NOMO-1 treated with DMSO at 0.1 percent for 48 hours (cell line): Measurements from ENCODE around the gene HOXA5.

ENCODE experiments used
- DNase-seq: peaks from one replicate; lab custom pipeline; 2025; ENCODE audit not compliant: unreplicated experiment; lab: John Stamatoyannopoulos, UW

Gene HOXA5

DNA sequence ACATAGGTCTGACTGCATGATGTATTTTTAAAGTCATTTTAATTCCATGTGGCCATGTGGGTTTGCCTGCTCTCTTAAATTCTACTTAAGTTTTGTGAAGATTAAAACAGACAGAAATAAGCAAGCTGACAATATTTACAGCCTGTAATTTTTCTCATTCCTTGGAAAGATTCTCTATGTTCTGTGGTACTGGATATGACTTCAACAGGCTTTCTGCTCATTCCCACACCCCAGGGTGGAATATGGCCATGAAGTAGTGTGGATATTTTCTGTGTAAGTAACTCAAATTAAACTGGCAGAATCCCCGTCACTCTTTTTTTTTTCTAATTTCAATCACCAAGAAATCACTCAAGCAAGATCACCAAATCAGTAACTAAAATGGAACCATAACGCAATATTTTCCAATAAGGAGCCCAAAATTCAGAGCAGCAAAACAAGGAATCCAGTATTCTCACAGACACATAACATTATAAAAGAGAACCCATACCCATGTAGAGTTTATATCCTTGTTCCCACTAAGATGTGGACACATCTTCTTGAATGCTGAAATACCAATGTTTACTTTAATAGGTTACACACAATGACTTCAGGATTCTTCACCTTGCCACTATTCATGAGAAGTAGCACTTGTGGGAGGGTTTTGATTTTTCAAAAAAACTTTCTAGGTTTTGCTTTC lies 5.7 kb downstream of the HOXA5 start:
- DNase-seq: no peak

DNA sequence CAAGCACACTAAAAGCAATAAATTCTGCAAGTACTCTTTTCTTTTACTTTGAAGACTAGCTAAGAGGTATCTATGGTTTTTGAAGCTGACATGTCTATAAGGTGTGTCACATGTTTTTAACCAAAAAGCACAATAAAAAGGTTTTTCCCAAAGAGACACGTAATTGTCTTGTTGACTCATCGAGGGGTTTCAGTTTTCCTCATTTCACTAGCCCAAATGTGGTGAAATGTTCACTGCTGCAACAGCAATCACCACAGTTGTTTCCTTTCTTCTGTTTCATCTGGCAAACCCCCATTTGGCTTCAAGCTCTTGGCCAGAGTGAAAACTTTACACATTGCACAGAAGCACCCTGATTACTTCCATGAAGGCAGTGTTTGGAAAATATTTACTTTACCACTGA lies 9.1 kb downstream of the HOXA5 start:
- peak; percentile 45 for DNase-seq

DNA sequence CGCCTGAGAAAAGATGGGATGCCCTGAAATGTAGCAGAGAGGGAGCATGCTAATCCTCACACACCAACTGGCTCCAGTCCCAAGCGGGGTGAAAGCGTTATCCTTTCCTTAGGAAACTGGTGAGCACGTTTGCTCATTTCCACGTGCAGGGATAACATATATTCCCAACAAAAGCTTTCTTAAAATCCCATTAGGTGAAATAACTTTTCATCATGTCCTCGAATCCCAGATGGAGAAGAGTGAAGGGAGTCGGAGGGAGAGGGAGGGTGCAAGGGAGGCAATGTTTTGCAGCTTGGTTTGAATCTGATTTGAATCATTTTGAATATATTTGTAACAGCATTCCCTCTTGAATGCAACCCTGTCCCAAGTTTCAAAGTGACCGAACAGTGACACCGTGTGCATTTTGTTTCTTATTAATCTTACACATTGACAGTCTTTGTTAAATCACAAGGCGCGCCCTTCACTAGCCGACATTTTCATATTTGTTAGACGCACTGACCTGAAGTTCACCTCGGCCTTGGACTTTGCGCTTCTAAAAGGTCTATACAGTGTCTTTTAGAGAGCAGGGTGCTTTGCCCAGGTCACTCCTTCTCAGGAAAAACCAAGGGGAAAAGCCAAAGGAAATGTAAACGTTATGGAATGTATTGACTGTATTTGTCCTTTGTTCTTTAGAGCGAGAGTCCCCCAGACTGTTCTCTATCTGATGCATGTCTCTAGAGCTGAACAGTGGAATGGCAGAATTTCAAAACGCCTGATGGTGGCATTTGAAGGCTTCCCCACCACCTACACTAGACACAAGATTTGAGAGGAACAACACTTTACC lies 9.9 kb downstream of the HOXA5 start:
- no peak for DNase-seq

- no peak for DNase-seq
Measured at GRCh38 chr7:27132978-27133377, 10.5 kb downstream of the HOXA5 start.

DNA sequence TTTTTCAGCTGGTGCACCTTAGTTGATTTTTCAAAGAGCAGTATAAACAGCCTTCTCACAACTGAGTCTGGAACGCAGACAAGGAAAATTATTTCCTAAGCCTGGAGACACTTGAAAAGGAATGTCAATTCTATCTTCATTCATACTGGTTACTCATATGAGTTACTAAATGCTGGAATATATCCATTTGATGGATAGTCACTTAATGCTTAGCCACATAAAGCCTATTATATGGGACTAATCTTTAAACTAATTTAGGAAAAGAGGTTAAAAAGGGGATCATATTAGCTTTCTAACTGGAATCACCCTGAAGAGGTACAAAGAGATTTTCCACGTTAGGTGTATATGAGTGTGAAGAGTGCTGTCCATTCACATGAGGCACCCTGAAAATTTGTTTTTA lies 11.3 kb downstream of the HOXA5 start:
- DNase-seq: no peak

DNA sequence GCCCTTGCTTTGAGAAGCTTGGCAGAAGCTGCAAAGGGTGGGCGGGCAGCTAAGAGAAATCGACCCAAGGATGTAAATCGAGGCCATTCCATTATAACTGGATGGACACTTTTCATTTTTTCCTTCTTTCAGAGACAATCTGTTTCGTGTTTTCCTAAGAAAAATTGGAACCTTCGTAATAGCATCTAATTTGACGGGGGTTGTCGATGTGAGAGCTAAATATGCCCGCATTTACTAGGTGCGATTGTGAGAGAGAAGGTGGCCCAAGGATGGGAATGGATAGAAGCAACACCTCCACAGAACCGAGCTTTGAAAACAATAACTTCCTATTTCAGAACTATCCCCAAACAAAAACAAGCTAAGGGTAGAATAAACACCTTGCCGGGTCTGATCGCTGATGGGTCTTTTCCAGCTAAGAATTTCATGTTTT lies 12.1 kb downstream of the HOXA5 start:
- DNase-seq: no peak

- no peak for DNase-seq
Measured at GRCh38 chr7:27130540-27131389, 12.7 kb downstream of the HOXA5 start, which contains the start of gene HOXA4. Gene HOXA4, minus strand, starts transcription at chr7:27130757. Its CDS starts 24 bp downstream, at chr7:27130733.

GRCh38 chr7:27129729-27130539 lies 13.5 kb downstream of the HOXA5 start:
- no peak for DNase-seq

- DNase-seq: no peak
Measured at GRCh38 chr7:27128776-27129728, 14.4 kb downstream of the HOXA5 start.

DNA sequence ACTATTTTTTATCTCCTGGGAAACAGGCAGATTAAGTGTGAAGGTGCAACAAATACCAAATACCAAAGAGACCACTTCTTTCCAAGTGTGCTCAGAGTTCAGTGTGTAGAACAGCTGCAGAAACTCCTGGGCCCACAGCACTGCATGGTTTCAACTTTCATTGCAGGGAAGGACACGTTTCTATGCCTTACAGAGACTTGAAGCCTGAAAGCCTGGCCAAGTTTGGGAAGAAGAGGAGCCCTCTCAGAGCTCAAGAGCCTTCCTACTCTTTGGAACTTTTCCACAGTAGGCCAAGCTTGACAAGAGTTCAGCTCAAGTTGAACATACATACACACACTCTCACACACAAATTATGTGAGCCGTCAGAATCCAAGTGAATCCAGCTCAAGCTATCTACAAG lies 15.4 kb downstream of the HOXA5 start:
- DNase-seq: no peak

- DNase-seq: no peak
Measured at GRCh38 chr7:27126596-27127327, 16.7 kb downstream of the HOXA5 start.

DNA sequence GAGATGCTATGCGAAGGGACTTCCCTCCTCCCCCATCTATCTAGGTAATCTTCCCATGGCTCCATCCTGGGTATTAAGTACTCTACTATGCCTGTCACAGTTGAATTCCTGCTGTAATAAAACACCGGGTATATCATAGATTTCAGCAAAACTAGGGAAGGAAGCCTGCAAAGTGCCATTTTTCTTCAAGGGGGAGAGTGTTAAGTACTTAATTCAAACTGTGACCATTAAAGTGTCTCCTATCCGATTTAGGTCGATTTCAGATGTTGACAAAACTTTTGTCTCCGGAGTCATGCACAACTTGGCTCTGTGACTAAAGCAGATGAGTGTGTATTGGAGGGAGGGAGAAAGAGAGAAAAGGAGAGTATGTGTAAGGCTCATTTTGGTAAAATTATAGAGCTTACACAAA lies 17.5 kb downstream of the HOXA5 start:
- DNase-seq: no peak

GRCh38 chr7:27124902-27125689 lies 18.4 kb downstream of the HOXA5 start:
- no peak for DNase-seq

- no peak for DNase-seq
Measured at GRCh38 chr7:27124096-27124901, 19.2 kb downstream of the HOXA5 start.

DNA sequence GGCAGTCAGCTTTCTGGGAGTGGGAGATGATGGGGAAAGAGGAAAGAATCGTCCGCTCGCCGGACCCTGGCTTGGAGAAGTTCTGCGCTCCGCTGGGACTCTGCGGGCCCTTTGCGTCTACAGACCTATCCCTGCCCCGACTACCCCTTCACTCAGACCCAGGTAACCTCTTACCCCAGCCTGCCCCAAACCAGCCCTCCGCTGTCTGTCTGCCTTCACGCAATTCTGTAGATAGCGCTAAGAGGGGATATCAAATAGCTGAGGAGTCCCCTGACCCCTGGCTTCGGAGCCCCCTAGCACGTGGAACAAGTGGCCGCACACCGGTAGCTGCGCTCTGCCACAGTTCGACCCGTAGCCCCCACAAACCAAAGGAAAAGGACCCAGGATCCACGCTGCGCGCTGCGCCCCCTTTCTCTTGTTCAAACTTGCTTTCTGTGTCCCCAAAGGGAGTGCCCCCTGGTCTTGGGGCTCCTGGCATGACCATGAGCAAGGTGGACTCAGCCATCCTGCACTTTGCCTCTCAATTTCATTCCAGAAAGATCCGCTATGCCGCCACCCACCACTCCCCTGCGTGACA lies 19.9 kb downstream of the HOXA5 start:
- no peak for DNase-seq

- DNase-seq: no peak
Measured at GRCh38 chr7:27123007-27123476, 20.4 kb downstream of the HOXA5 start.
